ENCODE data around the gene ELANE. TPM values are rescaled to one million over a fixed set of nuclear protein-coding genes. Genes with fewer than 3 reads are reported as not detected.

Gene ELANE
- total and polyA plus RNA-seq, 9 of the 15 experiments (the other 6 are each of a cell fraction or from before 2014, with no cell fraction given): not detected

DNA sequence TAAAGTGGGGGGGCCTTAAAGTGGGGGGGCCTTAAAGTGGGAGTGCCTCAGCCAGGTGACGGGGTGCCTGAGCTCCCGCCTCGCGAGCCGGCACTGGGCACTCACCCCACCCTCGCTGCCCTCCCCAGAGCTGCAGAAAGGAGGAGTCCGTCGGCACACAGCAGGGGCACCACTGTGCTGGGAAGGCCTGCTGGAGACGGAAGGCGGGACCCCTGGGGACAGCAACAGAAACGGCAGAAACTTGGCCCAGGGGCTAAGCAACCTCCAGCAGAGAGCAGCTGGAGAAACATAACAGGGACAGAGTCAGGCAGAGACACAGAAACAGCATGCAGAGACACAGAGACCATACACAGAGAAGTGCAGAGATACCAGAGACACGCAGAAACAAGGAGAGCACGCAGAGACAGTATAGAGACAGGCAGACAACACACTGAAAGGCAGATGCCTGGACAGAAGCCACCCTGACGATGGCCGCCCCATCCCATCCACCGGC, 15.2 kb downstream of the ELANE start (continued):
- TF ChIP-seq MYC (IDR thresholded peaks at IDR 0.05; ENCODE audit: low read depth, low read length): no peak
- no peak for TF ChIP-seq MYC (CRISPR knock-in tag; IDR thresholded peaks at IDR 0.05; ENCODE audit: borderline replicate concordance, low read depth)
- TF ChIP-seq, protein P1, sequence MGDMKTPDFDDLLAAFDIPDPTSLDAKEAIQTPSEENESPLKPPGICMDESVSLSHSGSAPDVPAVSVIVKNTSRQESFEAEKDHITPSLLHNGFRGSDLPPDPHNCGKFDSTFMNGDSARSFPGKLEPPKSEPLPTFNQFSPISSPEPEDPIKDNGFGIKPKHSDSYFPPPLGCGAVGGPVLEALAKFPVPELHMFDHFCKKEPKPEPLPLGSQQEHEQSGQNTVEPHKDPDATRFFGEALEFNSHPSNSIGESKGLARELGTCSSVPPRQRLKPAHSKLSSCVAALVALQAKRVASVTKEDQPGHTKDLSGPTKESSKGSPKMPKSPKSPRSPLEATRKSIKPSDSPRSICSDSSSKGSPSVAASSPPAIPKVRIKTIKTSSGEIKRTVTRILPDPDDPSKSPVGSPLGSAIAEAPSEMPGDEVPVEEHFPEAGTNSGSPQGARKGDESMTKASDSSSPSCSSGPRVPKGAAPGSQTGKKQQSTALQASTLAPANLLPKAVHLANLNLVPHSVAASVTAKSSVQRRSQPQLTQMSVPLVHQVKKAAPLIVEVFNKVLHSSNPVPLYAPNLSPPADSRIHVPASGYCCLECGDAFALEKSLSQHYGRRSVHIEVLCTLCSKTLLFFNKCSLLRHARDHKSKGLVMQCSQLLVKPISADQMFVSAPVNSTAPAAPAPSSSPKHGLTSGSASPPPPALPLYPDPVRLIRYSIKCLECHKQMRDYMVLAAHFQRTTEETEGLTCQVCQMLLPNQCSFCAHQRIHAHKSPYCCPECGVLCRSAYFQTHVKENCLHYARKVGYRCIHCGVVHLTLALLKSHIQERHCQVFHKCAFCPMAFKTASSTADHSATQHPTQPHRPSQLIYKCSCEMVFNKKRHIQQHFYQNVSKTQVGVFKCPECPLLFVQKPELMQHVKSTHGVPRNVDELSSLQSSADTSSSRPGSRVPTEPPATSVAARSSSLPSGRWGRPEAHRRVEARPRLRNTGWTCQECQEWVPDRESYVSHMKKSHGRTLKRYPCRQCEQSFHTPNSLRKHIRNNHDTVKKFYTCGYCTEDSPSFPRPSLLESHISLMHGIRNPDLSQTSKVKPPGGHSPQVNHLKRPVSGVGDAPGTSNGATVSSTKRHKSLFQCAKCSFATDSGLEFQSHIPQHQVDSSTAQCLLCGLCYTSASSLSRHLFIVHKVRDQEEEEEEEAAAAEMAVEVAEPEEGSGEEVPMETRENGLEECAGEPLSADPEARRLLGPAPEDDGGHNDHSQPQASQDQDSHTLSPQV (IDR thresholded peaks at IDR 0.05): no peak

DNA sequence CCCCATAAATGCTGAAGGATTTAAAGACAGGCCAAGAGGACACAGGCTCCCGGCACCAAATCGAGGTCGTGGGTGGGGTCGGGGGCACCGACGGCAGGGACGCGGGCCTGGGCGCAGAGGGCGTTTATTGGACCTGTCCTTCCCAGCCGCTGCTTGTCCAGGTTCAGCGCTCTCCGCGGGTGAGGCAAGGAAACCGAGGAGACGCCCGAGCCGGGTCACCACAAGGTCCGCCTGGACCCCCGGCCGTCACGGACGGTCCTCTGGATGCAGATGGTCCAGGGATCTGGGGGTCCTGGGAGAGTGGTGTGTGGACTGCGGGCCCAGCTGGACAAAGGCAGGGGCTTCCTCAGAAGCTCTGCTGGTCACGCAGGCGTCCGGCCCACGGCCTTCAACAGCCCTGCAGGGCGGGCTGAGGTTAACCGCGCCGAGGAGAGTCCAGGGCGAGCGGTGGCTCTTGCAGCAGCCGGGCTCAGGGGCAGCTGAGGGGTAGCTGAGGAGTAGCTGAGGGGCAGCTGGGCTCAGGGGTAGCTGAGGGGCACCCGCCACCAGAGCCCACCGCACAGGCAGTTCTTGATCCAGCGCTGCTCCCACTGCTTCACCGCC, 15.9 kb downstream of the ELANE start:
- no peak overlapping the region for H3K4me2 ChIP-seq (ENCODE audit: insufficient read depth, low read length)
- 97% methylated on average over 35 of the region's 39 CpGs for WGBS (ENCODE audit: insufficient coverage, low coverage, missing lambda C conversion rate)
- intact Hi-C loops (cut with micrococcal nuclease) (no loop called here), in situ Hi-C loops (cut with MboI) (no loop called here)
- H3K36me3 ChIP-seq (ENCODE audit: control insufficient read depth, insufficient read depth, low read length): peaks cover 67% of the 10 kb centered on the region; the same call in 2 of the 3 replicates
- H3K9me1 ChIP-seq (ENCODE audit: control insufficient read depth, insufficient read depth, low read length): no peaks in the 10 kb centered on the region
- peaks cover 8% of the 10 kb centered on the region; the same call in 2 of the 3 replicates for H3K79me2 ChIP-seq (ENCODE audit: control insufficient read depth, insufficient read depth, low read length)
- H2AFZ ChIP-seq (ENCODE audit: low read depth, low read length): no peak overlapping the region
- POLR2A ChIA-PET: no interaction called here
- no peak overlapping the region for H3K27ac ChIP-seq (ENCODE audit: extremely low read depth, low read depth, low read length)
- H3K4me1 ChIP-seq (replicated peaks in 1 of 2; ENCODE audit: control insufficient read depth in 2 of 2, insufficient read depth in 2 of 2, low read length in 2 of 2): peaks cover 23 to 78% of the 10 kb centered on the region in 2 experiments
- H4K20me1 ChIP-seq (replicated peaks; ENCODE audit: control insufficient read depth, insufficient read depth, low read length): no peaks in the 10 kb centered on the region; the same call in 1 of the 2 replicates
- TSS peak; percentile 43 for BruUV-seq (replicated peaks)
- no peak overlapping the region for H3K9ac ChIP-seq (ENCODE audit: insufficient read depth in 1 of 2, low read depth in 2 of 2, low read length in 2 of 2)
- no peak for FAIRE-seq
- no peaks in the 10 kb centered on the region for H3K27me3 ChIP-seq (ENCODE audit: control insufficient read depth in 2 of 2, insufficient read depth in 2 of 2, low read length in 2 of 2)
- no peak overlapping the region for H3K4me3 ChIP-seq
- CTCF ChIA-PET (ENCODE audit: low intra/inter-chr PET ratio): no interaction called here
- no peaks in the 10 kb centered on the region for H3K9me3 ChIP-seq (replicated peaks; ENCODE audit: control insufficient read depth, insufficient read depth, low read depth, low read length)
- ATAC-seq: no peak
- DNase-seq (ENCODE audit: extremely low read depth in 1 of 4, low spot score in 3 of 4): no peak
- TF ChIP-seq KLF1 (tag; IDR thresholded peaks at IDR 0.05) (no peak), ZNF436 (CRISPR knock-in tag; IDR thresholded peaks at IDR 0.05) (no peak), RBM22 (IDR thresholded peaks at IDR 0.05; ENCODE audit: low read depth, low read length, poor library complexity, severe bottlenecking) (peak; percentile 90), HLTF (IDR thresholded peaks at IDR 0.05) (no peak), HNRNPK (IDR thresholded peaks at IDR 0.05; ENCODE audit: low read depth, low read length, poor library complexity, severe bottlenecking) (no peak), SREBF1 (IDR thresholded peaks at IDR 0.05; ENCODE audit: borderline replicate concordance, low read depth, low read length) (no peak), BRCA1 (IDR thresholded peaks at IDR 0.05) (no peak), BRCA1 (CRISPR knock-in tag; IDR thresholded peaks at IDR 0.05) (no peak), RBM14 (IDR thresholded peaks at IDR 0.05; ENCODE audit: borderline replicate concordance, insufficient read depth, low read depth, low read length) (0 out of 2 replicates have a peak, but pooled peaks have one; percentile 70), ZNF707 (CRISPR knock-in tag; conservative IDR thresholded peaks at IDR 0.05) (no peak)
- TF ChIP-seq, protein P2, sequence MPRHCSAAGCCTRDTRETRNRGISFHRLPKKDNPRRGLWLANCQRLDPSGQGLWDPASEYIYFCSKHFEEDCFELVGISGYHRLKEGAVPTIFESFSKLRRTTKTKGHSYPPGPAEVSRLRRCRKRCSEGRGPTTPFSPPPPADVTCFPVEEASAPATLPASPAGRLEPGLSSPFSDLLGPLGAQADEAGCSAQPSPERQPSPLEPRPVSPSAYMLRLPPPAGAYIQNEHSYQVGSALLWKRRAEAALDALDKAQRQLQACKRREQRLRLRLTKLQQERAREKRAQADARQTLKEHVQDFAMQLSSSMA (CRISPR knock-in tag; IDR thresholded peaks at IDR 0.05): no peak
- TF ChIP-seq, protein P3, sequence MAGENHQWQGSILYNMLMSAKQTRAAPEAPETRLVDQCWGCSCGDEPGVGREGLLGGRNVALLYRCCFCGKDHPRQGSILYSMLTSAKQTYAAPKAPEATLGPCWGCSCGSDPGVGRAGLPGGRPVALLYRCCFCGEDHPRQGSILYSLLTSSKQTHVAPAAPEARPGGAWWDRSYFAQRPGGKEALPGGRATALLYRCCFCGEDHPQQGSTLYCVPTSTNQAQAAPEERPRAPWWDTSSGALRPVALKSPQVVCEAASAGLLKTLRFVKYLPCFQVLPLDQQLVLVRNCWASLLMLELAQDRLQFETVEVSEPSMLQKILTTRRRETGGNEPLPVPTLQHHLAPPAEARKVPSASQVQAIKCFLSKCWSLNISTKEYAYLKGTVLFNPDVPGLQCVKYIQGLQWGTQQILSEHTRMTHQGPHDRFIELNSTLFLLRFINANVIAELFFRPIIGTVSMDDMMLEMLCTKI (IDR thresholded peaks at IDR 0.05; ENCODE audit: partially characterized antibody): no peak
